ENCODE measurements around the gene INHBE.
"Not testable (repeated sequence)": the region's sequence is repeated elsewhere in the genome, so short reads cannot be mapped to it uniquely, and the experiment has no call there.

The INHBE gene

DNA sequence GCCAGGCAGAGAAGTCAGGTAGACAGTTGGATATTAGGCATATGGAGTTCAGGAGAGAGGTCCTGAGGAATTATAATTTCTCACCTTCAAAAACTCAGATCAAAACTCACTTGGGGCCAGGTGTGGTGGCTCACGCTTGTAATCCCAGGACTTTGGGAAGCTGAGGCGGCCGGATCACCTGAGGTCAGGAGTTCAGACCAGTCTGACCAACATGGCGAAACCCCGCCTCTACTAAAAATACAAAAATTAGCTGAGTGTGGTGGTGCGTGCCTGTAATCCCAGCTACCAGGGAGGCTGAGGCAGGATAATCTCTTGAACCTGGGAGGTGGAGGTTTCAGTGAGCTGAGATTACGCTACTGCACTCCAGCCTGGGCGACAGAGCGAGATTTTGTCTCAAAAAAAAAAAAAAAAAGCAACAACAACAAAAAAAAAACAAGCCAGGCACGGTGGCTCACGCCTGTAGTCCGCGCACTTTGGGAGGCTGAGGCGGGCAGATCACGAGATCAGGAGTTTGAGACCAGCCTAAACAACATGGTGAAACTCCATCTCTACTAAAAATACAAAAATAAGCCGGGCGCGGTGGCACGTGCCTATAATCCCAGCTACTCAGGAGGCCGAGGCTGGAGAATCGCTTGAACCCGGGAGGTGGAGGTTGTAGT lies 47.3 kb downstream of the INHBE start:
- DNase-seq = not testable (repeated sequence)

- not testable (repeated sequence) for DNase-seq
These were observed 51.4 kb downstream of the INHBE start for GRCh38 chr12:57506541-57506940.
